Prostate gland (tissue), 2 donors: ENCODE measurements around the gene PRKCG.
"Not testable (repeated sequence)": the region's sequence is repeated elsewhere in the genome, so short reads cannot be mapped to it uniquely, and the experiment has no call there.

Source experiments
- POLR2A ChIP-seq: fragments of 450-650 bp; IDR thresholded peaks from one replicate; pipeline ENCODE4 v1.6.1; 2016; ENCODE audit warnings: antibody characterized with exemption, mild to moderate bottlenecking
- POLR2AphosphoS5 ChIP-seq: sonication (generic); formaldehyde crosslinking; IDR thresholded peaks from one replicate; pipeline ENCODE4 v1.6.1; 2017; ENCODE audit warnings: antibody characterized with exemption
- TF ChIP-seq, protein P1 (sequence below), 4 experiments: fragments of 200-600 bp in 2 of 4; fragments of 450-650 bp in 2 of 4; sonication (generic) in 2 of 4; IDR thresholded peaks; 1 replicate in 3 of 4; 2 replicates in 1 of 4; pipeline ENCODE4 v1.5.1; 2016 to 2019; ENCODE audit warnings: antibody characterized with exemption in 4 of 4, mild to moderate bottlenecking in 2 of 4, moderate library complexity in 2 of 4

DNA sequence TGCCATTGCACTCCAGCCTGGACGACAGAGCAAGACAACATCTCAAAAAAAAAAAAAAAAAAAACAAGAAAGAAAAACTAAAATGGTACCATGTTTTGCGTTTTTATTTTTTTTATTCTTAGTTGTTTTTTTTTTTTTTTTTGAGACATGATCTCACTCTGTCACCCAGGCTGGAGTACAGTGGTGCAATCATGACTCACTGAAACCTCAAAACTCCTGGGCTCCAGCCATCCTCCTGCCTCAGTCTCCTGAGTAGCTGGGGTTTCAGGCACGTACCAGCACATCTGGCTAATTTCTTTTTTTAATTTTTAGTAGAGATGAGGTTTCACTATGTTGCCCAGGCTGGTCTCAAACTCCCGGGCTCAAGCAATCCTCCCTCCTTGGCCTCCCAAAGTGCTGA, 41.1 kb upstream of the PRKCG start:
- not testable (repeated sequence) for TF ChIP-seq POLR2A, POLR2AphosphoS5
- TF ChIP-seq, protein P1, sequence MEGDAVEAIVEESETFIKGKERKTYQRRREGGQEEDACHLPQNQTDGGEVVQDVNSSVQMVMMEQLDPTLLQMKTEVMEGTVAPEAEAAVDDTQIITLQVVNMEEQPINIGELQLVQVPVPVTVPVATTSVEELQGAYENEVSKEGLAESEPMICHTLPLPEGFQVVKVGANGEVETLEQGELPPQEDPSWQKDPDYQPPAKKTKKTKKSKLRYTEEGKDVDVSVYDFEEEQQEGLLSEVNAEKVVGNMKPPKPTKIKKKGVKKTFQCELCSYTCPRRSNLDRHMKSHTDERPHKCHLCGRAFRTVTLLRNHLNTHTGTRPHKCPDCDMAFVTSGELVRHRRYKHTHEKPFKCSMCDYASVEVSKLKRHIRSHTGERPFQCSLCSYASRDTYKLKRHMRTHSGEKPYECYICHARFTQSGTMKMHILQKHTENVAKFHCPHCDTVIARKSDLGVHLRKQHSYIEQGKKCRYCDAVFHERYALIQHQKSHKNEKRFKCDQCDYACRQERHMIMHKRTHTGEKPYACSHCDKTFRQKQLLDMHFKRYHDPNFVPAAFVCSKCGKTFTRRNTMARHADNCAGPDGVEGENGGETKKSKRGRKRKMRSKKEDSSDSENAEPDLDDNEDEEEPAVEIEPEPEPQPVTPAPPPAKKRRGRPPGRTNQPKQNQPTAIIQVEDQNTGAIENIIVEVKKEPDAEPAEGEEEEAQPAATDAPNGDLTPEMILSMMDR (IDR thresholded peaks at IDR 0.05) = not testable (repeated sequence)
